ENCODE data around the gene DLL4.
"Not testable (repeated sequence)": the region's sequence is repeated elsewhere in the genome, so short reads cannot be mapped to it uniquely, and the experiment has no call there.

Gene DLL4

DNA sequence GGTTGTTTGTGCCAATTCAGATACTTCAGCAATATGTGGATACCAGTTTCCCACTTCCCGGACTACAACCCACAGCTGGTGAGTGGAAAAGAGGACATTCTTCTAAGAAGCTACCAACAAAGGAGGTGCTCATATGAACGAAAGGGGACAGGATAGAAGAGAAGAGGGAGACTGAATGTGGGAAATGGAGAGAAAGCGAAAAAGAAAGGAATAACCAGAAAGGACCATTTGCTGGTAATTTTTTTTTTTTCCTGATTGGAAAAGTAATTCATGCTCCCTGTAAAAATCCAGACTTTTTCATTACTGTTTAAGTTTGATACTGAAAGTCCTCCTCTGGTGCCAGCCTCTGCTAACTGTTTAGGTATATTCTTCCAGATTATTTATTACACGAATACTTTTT, 22.6 kb downstream of the DLL4 start:
- no peak overlapping the region for H3K4me3 ChIP-seq (ENCODE audit: low read depth, low read length)
- TF ChIP-seq, protein P1, sequence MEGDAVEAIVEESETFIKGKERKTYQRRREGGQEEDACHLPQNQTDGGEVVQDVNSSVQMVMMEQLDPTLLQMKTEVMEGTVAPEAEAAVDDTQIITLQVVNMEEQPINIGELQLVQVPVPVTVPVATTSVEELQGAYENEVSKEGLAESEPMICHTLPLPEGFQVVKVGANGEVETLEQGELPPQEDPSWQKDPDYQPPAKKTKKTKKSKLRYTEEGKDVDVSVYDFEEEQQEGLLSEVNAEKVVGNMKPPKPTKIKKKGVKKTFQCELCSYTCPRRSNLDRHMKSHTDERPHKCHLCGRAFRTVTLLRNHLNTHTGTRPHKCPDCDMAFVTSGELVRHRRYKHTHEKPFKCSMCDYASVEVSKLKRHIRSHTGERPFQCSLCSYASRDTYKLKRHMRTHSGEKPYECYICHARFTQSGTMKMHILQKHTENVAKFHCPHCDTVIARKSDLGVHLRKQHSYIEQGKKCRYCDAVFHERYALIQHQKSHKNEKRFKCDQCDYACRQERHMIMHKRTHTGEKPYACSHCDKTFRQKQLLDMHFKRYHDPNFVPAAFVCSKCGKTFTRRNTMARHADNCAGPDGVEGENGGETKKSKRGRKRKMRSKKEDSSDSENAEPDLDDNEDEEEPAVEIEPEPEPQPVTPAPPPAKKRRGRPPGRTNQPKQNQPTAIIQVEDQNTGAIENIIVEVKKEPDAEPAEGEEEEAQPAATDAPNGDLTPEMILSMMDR (IDR thresholded peaks at IDR 0.05; ENCODE audit: low read depth, low read length, missing control alignments): no peak
- DNase-seq (ENCODE audit: low read depth): no peak

DNA sequence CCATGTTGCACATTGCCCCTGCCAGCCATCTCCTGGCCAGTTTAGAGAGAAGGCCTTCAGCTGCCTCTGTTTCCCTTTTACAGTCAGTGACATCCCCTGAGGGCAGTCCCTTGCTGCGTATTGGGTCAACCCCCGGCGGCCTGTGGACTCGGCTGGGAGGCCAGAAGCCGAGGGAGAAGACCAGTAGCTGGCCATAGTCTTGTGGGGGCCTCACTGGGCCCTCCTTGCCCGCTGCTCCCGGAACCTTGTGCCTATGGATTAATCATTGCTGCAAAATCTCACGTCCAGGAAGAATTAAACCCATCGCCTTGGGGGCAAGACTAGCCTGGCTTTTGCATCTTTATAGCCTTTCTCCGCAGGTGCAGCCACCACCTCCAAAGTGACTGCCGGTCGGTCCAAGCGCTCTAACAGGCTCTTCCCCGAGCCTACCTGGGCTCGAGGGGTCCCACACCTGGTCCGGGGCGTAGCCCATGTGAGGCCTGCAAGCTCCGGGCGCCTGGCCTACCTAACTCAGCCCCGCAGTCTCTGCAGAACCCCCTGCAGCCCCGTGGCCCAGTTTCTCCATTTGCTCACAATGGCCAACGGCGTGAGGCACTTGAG, 23.3 kb downstream of the DLL4 start:
- DNase-seq (ENCODE audit: low read depth): no peak
- TF ChIP-seq, protein P1 (IDR thresholded peaks at IDR 0.05; ENCODE audit: low read depth, low read length, missing control alignments): no peak
- H3K4me3 ChIP-seq (ENCODE audit: low read depth, low read length): peak overlapping the region; percentile 89

DNA sequence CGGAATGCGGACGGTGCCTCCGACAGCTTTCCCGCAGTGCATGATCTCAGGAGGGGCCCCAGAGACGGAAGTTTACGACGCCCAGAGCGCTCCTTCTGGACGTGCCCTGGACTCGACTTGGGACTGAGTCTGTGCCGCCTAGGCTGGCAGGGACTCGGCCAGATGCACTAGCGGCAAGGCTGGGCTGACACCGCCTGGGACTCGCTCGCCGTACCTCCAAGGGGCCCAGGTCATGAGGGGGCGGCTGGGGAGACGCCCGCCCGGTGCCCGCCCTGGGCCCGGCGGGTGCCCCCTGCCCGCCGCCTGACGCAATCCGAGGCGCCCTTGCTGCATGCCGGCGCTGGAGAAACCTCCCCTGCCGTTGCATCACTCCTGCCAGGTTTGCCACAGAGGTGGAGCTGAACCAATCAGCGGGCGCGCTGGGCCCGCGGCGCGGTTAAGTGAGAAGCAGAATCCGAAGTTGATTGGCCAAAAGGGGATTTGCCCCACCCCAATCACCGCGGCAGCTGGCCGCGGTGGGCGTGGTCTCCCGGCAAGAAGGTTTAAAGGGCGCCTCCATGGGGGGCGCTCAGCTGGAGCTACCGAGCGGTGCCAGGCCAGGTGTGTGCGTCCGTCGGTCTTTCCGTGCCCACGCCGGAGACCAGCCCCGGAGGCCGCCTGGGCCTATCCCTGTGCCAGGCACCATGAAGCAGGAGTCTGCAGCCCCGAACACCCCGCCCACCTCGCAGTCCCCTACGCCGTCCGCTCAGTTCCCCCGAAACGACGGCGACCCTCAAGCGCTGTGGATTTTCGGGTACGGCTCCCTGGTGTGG, 24.0 kb downstream of the DLL4 start, which contains the start of gene CHAC1:
Gene CHAC1 (plus strand): TSS at position 571 of the 812 bp plus-strand sequence. CDS start 113 bp downstream, at position 684.
- DNase-seq (ENCODE audit: low read depth): peak; percentile 91
- TF ChIP-seq, protein P1 (IDR thresholded peaks at IDR 0.05; ENCODE audit: low read depth, low read length, missing control alignments): no peak
- H3K4me3 ChIP-seq (ENCODE audit: low read depth, low read length): peak within 1 kb of the TSS; percentile 89

DNA sequence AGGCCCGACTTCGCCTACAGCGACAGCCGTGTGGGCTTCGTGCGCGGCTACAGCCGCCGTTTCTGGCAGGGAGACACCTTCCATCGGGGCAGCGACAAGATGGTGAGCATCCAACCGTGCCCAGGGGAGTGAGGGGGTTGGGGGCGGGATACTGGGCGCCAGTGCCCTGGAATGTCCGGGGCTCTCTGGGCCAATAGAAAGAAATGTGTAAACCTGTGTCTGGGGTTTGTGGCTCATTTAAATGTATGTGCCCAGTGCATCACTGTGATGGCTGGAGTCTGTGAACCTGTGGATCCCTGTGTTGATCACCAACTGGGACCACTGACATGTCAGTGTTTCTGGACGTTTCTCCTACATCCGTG, 24.6 kb downstream of the DLL4 start:
- DNase-seq (ENCODE audit: low read depth): no peak
- TF ChIP-seq, protein P1 (IDR thresholded peaks at IDR 0.05; ENCODE audit: low read depth, low read length, missing control alignments): no peak
- peak overlapping the region; percentile 89 for H3K4me3 ChIP-seq (ENCODE audit: low read depth, low read length)

DNA sequence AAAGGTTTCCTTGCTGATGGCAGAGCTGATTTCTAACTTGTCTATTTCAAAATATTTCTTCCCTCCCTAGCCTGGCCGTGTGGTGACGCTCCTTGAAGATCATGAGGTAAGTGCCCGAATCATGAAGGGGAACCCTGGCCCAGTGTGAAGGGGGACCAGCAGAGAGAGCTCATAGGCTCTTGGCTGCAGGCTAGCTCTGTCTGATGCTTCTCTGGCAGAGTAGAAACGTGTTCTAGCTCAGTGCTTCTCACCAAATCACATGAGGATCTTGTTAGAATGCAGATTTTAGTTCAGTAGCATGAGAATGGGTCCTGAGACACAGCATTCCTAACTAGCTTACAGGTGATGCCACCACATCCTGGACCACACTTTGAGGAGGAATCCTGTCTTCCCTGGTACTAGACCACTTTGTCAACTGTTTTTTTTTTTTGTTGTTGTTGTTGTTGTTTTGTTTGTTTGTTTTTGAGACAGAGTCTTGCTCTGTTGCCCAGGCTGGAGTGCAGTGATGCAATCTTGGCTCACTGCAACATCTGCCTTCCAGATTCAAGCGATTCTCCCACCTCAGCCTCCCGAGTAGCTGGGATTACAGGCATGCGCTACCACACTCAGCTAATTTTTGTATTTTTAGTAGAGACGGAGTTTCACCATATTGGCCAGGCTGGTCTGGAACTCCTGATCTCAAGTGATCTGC, 25.2 kb downstream of the DLL4 start:
- DNase-seq (ENCODE audit: low read depth): not testable (repeated sequence)
- peak overlapping the region; percentile 89 for H3K4me3 ChIP-seq (ENCODE audit: low read depth, low read length)

DNA sequence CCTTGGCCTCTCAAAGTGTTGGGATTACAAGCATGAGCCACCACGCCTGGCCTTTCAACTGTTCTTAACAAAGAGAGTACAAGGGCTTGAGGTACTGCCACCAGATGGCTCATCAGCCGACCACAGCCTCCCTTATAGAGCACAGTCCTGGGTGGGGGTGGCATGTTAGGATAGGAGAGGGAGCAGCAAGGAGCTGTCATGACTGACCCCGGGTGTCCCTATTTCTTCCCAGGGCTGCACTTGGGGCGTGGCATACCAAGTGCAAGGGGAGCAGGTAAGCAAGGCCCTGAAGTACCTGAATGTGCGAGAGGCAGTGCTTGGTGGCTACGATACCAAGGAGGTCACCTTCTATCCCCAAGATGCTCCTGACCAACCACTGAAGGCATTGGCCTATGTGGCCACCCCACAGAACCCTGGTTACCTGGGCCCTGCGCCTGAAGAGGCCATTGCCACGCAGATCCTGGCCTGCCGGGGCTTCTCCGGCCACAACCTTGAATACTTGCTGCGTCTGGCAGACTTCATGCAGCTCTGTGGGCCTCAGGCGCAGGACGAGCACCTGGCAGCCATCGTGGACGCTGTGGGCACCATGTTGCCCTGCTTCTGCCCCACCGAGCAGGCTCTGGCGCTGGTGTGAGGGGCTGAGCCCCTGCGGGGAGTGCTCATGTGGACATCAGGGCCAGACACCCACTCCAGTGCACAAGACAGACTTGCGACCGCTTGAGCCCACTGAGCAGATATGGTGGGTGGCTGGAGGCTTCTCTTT, 26.2 kb downstream of the DLL4 start:
- TF ChIP-seq, protein P1 (IDR thresholded peaks at IDR 0.05; ENCODE audit: low read depth, low read length, missing control alignments): no peak
- no peak overlapping the region for H3K4me3 ChIP-seq (ENCODE audit: low read depth, low read length)
- DNase-seq (ENCODE audit: low read depth): no peak

Measured in GM12864 (cell line).